Large intestine (tissue), 3 donors: ENCODE results near the gene NEURL1. TPM values are rescaled to one million over a fixed set of nuclear protein-coding genes. Genes with fewer than 3 reads are reported as not detected.

Source experiments
- DNase-seq, 2 donors: peaks; one replicate each; pipeline versions ENCODE4 v3.0.0 to v3.0.0-alpha.2; 2013
- H3K27ac ChIP-seq: one replicate; pipeline ENCODE4 v1.5.1; 2013; ENCODE audit warnings: low read length
- H3K27me3 ChIP-seq: 2 replicates; pipeline ENCODE4 v1.6.1; 2013; ENCODE audit warnings: low read length; ENCODE audit not compliant: control insufficient read depth, insufficient read depth
- H3K36me3 ChIP-seq: 2 replicates; pipeline ENCODE4 v1.6.1; 2013; ENCODE audit warnings: low read length; ENCODE audit not compliant: control insufficient read depth, insufficient read depth
- H3K4me1 ChIP-seq: one replicate; pipeline ENCODE4 v1.6.1; 2013; ENCODE audit warnings: low read length; ENCODE audit not compliant: control insufficient read depth, insufficient read depth
- H3K4me3 ChIP-seq: one replicate; pipeline ENCODE4 v1.5.1; 2013; ENCODE audit warnings: low read length
- H3K9me3 ChIP-seq: one replicate; pipeline ENCODE4 v1.6.1; 2013; ENCODE audit warnings: mild to moderate bottlenecking, low read depth, low read length, moderate library complexity; ENCODE audit not compliant: control insufficient read depth
- WGBS: methylation state at CpG from one replicate; pipeline ENCODE4 v1.1.5; 2013; ENCODE audit warnings: low lambda C conversion rate; ENCODE audit not compliant: insufficient coverage; 5-methylcytosine and 5-hydroxymethylcytosine counted together
- polyA plus RNA-seq: library from polyadenylated mRNA; unstranded; fragments of 120-200 nt; gene quantifications from one replicate; pipeline ENCODE4 v1.2.1, GENCODE V29; 2013

Gene NEURL1
- polyA plus RNA-seq, 1 donor: 34.9 TPM

- no peaks in the 10 kb centered on the region for H3K9me3 ChIP-seq
- no peak overlapping the region for H3K27ac ChIP-seq
- peaks cover 28% of the 10 kb centered on the region for H3K4me1 ChIP-seq
- no peak for DNase-seq
- peaks cover 36% of the 10 kb centered on the region for H3K36me3 ChIP-seq
- WGBS: 80% methylated on average over 1 of the region's 11 CpGs
- no peaks in the 10 kb centered on the region for H3K27me3 ChIP-seq
- H3K4me3 ChIP-seq: no peak overlapping the region
These were observed 147.1 kb downstream of the NEURL1 start for GRCh38 chr10:103640436-103641181.

- H3K9me3 ChIP-seq: no peaks in the 10 kb centered on the region
- H3K27ac ChIP-seq: no peak overlapping the region
- WGBS: no CpG with 5 or more reads among the region's 4 CpGs
- peaks cover 36% of the 10 kb centered on the region for H3K36me3 ChIP-seq
- no peak overlapping the region for H3K4me3 ChIP-seq
- DNase-seq: no peak
- H3K4me1 ChIP-seq: peaks cover 35% of the 10 kb centered on the region
- H3K27me3 ChIP-seq: no peaks in the 10 kb centered on the region
These were observed 147.8 kb downstream of the NEURL1 start for GRCh38 chr10:103641326-103641725.

Other genes with a start within 250 kb of the NEURL1 start
- gene RPEL1, start 247.8 kb upstream of the NEURL1 start, polyA plus RNA-seq: 0.09 TPM
- 16.9 TPM for gene INA, start 216.6 kb upstream of the NEURL1 start, polyA plus RNA-seq
- 7.9 TPM for gene PCGF6, start 142.6 kb upstream of the NEURL1 start, polyA plus RNA-seq
- 5.9 TPM for gene TAF5, start 125.7 kb upstream of the NEURL1 start, polyA plus RNA-seq
- gene ATP5MK, start 97.2 kb upstream of the NEURL1 start, polyA plus RNA-seq: 290 TPM
- gene PDCD11, start 97.1 kb upstream of the NEURL1 start, polyA plus RNA-seq: 23.8 TPM
- 8.4 TPM for gene CALHM2, start 41.3 kb upstream of the NEURL1 start, polyA plus RNA-seq
- 0.04 TPM for gene CALHM1, start 34.8 kb upstream of the NEURL1 start, polyA plus RNA-seq
- gene CALHM3, start 14.5 kb upstream of the NEURL1 start, polyA plus RNA-seq: 0.13 TPM